Astrocyte (in vitro differentiated cells and primary cell): ENCODE measurements around the gene CASKIN2. TPM values are rescaled to one million over a fixed set of nuclear protein-coding genes. Genes with fewer than 3 reads are reported as not detected.

Source experiments
- DNase-seq: peaks from one replicate; pipeline ENCODE4 v3.0.0-alpha.2; 2010; ENCODE audit warnings: low read depth
- FAIRE-seq: peaks from 2 replicates; lab custom pipeline; 2011; peaks lifted over from hg19 to GRCh38; lab: Jason Lieb, UNC
- H2AFZ ChIP-seq: 2 replicates; pipeline ENCODE4 v1.6.0; 2012; ENCODE audit warnings: low read depth, low read length, inconsistent platforms
- H3K27ac ChIP-seq: 2 replicates; pipeline ENCODE4 v1.5.1; 2011; ENCODE audit warnings: low read depth, low read length, inconsistent platforms
- H3K27me3 ChIP-seq: 2 replicates; pipeline ENCODE4 v1.6.0; 2011; ENCODE audit warnings: low read length, inconsistent platforms; ENCODE audit not compliant: insufficient read depth
- H3K36me3 ChIP-seq: 2 replicates; pipeline ENCODE4 v1.5.1; 2011; ENCODE audit warnings: low read length, inconsistent platforms; ENCODE audit not compliant: insufficient read depth
- H3K4me1 ChIP-seq: 2 replicates; pipeline ENCODE4 v1.5.1; 2011; ENCODE audit warnings: low read length, inconsistent platforms; ENCODE audit not compliant: insufficient read depth
- H3K4me2 ChIP-seq: 2 replicates; pipeline ENCODE4 v1.6.0; 2012; ENCODE audit warnings: low read length, inconsistent platforms
- H3K4me3 ChIP-seq: 2 replicates; pipeline ENCODE4 v1.5.1; 2011; ENCODE audit warnings: low read depth, mild to moderate bottlenecking, low read length, inconsistent platforms; ENCODE audit not compliant: insufficient read depth
- H3K79me2 ChIP-seq: 2 replicates; pipeline ENCODE4 v1.6.0; 2012; ENCODE audit warnings: mild to moderate bottlenecking, low read length, inconsistent platforms; ENCODE audit not compliant: insufficient read depth
- H3K9ac ChIP-seq: 2 replicates; pipeline ENCODE4 v1.6.0; 2012; ENCODE audit warnings: mild to moderate bottlenecking, low read length, inconsistent platforms
- H3K9me3 ChIP-seq: 2 replicates; pipeline ENCODE4 v1.5.1; 2012; ENCODE audit warnings: low read depth, mild to moderate bottlenecking, low read length, inconsistent platforms; ENCODE audit not compliant: insufficient read depth
- H4K20me1 ChIP-seq: 2 replicates; pipeline ENCODE4 v1.6.0; 2012; ENCODE audit warnings: low read length, inconsistent platforms; ENCODE audit not compliant: insufficient read depth
- H3K27ac Mint-ChIP-seq: one replicate; pipeline ENCODE4 v1.8.0; 2021; ENCODE audit warnings: mild to moderate bottlenecking, mixed read lengths; ENCODE audit not compliant: unreplicated experiment
- H3K27me3 Mint-ChIP-seq: one replicate; pipeline ENCODE4 v1.8.0; 2021; ENCODE audit warnings: low read depth, mixed read lengths; ENCODE audit not compliant: unreplicated experiment
- H3K36me3 Mint-ChIP-seq: one replicate; pipeline ENCODE4 v1.8.0; 2021; ENCODE audit warnings: low read depth, mixed read lengths; ENCODE audit not compliant: unreplicated experiment
- H3K4me1 Mint-ChIP-seq: one replicate; pipeline ENCODE4 v1.8.0; 2021; ENCODE audit warnings: low read depth, mixed read lengths; ENCODE audit not compliant: unreplicated experiment
- H3K4me3 Mint-ChIP-seq: one replicate; pipeline ENCODE4 v1.8.0; 2021; ENCODE audit warnings: mild to moderate bottlenecking, moderate library complexity, mixed read lengths; ENCODE audit not compliant: unreplicated experiment
- H3K9me3 Mint-ChIP-seq: one replicate; pipeline ENCODE4 v1.8.0; 2021; ENCODE audit warnings: mild to moderate bottlenecking, mixed read lengths; ENCODE audit not compliant: unreplicated experiment
- EZH2 ChIP-seq: IDR thresholded peaks from 2 replicates; pipeline ENCODE4 v1.6.1; 2012; ENCODE audit warnings: mild to moderate bottlenecking, low read length, inconsistent platforms; ENCODE audit not compliant: insufficient read depth
- total RNA-seq: library from RNA; stranded (reverse); gene quantifications from 2 replicates; pipeline ENCODE4 v1.2.1, GENCODE V29; 2021
- TF ChIP-seq, protein P1 (sequence below): IDR thresholded peaks from 2 replicates; pipeline ENCODE4 v1.5.1; 2011; ENCODE audit warnings: low read depth, mild to moderate bottlenecking, inconsistent platforms, low read length, moderate library complexity; ENCODE audit not compliant: insufficient read depth

The CASKIN2 gene
- total RNA-seq, 1 donor from 2014 or later = 22.8 TPM

DNA sequence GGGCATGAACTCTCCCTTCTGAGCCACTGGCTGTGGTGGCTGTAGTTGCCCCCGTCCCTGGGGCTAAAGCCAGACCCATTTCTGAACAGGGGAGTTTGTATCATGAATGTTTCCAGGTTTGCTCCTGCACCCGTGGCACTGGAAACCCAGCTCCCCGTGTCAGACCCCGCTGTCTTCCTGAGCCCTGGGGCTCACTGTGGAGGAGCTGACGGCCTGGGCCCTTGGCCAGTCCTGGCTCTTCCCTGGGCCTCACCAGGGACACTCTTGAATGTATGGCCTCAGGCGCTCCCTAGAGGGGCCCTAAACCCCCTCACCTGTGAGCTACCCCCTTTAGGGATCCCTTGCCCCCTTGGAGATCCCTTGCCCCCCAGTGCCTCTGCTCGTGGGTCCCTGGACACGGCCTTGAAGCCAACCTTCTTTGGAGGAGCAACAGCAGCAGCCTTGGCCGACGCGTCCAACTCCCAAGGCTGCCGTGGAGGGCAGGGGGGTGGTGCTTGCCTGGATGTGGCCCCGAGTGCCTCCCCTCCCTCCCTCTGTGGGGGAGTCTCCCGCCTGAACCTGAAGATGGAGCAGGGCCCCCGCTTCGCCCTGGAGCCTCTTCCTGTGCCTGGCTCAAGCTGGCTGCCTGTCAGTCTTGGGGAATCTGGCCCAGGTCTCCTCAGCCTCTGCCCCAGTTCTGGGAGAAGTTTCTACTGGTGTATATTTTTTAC lies 15.9 kb downstream of the CASKIN2 start:
- peaks cover 6% of the 10 kb centered on the region for H3K36me3 Mint-ChIP-seq
- Histone ChIP-seq H3K4me3 (no peak overlapping the region), H3K9ac (no peak overlapping the region), H4K20me1 (no peaks in the 10 kb centered on the region), H3K9me3 (no peaks in the 10 kb centered on the region), H3K27ac (no peak overlapping the region), H2AFZ (no peak overlapping the region), H3K4me1 (no peaks in the 10 kb centered on the region), H3K36me3 (peaks cover 2% of the 10 kb centered on the region), H3K4me2 (no peak overlapping the region), H3K27me3 (no peaks in the 10 kb centered on the region), H3K79me2 (no peaks in the 10 kb centered on the region)
- H3K4me1 Mint-ChIP-seq = no peaks in the 10 kb centered on the region
- FAIRE-seq (no peak), DNase-seq (no peak)
- no peak for TF ChIP-seq EZH2
- TF ChIP-seq, protein P1, sequence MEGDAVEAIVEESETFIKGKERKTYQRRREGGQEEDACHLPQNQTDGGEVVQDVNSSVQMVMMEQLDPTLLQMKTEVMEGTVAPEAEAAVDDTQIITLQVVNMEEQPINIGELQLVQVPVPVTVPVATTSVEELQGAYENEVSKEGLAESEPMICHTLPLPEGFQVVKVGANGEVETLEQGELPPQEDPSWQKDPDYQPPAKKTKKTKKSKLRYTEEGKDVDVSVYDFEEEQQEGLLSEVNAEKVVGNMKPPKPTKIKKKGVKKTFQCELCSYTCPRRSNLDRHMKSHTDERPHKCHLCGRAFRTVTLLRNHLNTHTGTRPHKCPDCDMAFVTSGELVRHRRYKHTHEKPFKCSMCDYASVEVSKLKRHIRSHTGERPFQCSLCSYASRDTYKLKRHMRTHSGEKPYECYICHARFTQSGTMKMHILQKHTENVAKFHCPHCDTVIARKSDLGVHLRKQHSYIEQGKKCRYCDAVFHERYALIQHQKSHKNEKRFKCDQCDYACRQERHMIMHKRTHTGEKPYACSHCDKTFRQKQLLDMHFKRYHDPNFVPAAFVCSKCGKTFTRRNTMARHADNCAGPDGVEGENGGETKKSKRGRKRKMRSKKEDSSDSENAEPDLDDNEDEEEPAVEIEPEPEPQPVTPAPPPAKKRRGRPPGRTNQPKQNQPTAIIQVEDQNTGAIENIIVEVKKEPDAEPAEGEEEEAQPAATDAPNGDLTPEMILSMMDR = no peak
- H3K27ac Mint-ChIP-seq = no peak overlapping the region
- H3K4me3 Mint-ChIP-seq = no peak overlapping the region
- no peaks in the 10 kb centered on the region for H3K27me3 Mint-ChIP-seq
- no peaks in the 10 kb centered on the region for H3K9me3 Mint-ChIP-seq

DNA sequence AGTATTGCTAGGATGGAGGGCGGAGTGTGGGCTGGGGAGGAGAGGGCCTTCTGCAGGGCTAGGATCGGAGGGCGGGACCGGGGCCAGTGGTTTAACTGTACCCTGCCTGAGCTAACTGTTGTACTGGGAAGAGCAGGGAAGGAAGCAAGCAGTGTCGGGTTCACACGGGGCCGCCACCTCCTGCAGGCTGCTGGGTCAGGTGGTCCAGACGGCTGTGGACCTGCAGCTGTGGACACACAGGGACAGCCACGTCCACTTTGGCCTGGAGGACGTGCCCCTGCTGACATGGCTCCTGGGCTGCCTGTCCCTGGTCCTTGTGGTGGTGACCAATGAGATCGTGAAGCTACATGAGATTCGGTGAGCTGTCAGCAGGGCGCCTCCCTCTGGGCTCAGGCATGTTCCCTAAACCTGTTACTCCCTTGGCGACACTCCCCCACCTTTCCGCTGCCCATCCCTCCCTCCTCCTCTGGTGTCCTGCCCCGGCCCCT lies 16.6 kb downstream of the CASKIN2 start:
- no peak overlapping the region for H2AFZ ChIP-seq
- no peaks in the 10 kb centered on the region for H3K27me3 ChIP-seq
- peaks cover 2% of the 10 kb centered on the region for H3K36me3 ChIP-seq
- DNase-seq (no peak), FAIRE-seq (no peak)
- no peak overlapping the region for H3K4me2 ChIP-seq
- Mint-ChIP-seq H3K36me3 (peaks cover 8% of the 10 kb centered on the region), H3K27me3 (no peaks in the 10 kb centered on the region), H3K9me3 (no peaks in the 10 kb centered on the region), H3K27ac (no peak overlapping the region), H3K4me1 (no peaks in the 10 kb centered on the region), H3K4me3 (no peak overlapping the region)
- H3K79me2 ChIP-seq = no peaks in the 10 kb centered on the region
- H3K4me3 ChIP-seq = no peak overlapping the region
- no peaks in the 10 kb centered on the region for H3K4me1 ChIP-seq
- TF ChIP-seq, protein P1 = no peak
- H3K9ac ChIP-seq = no peak overlapping the region
- H3K27ac ChIP-seq = no peak overlapping the region
- no peaks in the 10 kb centered on the region for H4K20me1 ChIP-seq
- H3K9me3 ChIP-seq = no peaks in the 10 kb centered on the region

DNA sequence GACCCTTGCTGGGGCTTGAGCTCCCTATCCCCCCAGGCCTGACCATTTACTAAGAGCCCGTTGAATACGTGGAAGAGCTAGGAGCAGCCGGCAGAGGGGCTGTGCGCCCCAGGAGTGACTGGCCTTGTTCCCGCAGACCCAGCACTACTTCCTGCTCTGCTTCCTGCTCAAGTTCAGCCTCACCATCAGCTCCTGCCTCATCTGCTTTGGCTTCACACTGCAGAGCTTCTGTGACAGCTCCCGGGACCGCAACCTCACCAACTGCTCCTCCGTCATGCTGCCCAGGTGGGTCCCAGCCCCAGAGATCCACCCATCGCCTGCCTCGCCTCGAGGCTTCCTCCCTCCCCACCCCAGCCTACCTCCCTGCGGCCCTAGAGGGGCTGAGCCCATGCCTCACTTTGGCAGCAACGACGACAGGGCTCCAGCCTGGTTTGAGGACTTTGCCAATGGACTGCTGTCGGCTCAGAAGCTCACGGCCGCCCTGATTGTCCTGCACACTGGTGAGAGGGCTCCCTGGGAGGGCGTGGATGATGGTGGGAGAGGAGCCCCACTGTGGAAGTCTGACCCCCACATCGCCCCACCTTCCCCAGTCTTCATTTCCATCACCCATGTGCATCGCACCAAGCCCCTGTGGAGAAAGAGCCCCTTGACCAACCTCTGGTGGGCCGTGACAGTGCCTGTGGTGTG lies 17.2 kb downstream of the CASKIN2 start:
- no peaks in the 10 kb centered on the region for H3K27me3 Mint-ChIP-seq
- H3K4me1 Mint-ChIP-seq = no peaks in the 10 kb centered on the region
- no peak for TF ChIP-seq EZH2
- TF ChIP-seq, protein P1 = no peak
- Histone ChIP-seq H3K27me3 (no peaks in the 10 kb centered on the region), H3K79me2 (no peaks in the 10 kb centered on the region), H3K9ac (no peak overlapping the region), H2AFZ (no peak overlapping the region), H3K4me3 (no peak overlapping the region), H3K4me1 (no peaks in the 10 kb centered on the region), H4K20me1 (no peaks in the 10 kb centered on the region), H3K4me2 (no peak overlapping the region), H3K27ac (no peak overlapping the region), H3K9me3 (no peaks in the 10 kb centered on the region), H3K36me3 (peaks cover 2% of the 10 kb centered on the region)
- H3K36me3 Mint-ChIP-seq = peaks cover 8% of the 10 kb centered on the region
- no peak overlapping the region for H3K27ac Mint-ChIP-seq
- no peaks in the 10 kb centered on the region for H3K9me3 Mint-ChIP-seq
- DNase-seq = no peak
- no peak overlapping the region for H3K4me3 Mint-ChIP-seq
- no peak for FAIRE-seq
